Measurements from ENCODE around the gene PRKCH. TPM values are rescaled to one million over a fixed set of nuclear protein-coding genes. Genes with fewer than 3 reads are reported as not detected.

Gene PRKCH
- total RNA-seq, 1 experiment from 2014 or later, result 10.3 TPM

- TF ChIP-seq CBFB (CRISPR knock-in tag; IDR thresholded peaks at IDR 0.05; ENCODE audit: low read depth), result no peak
- no peak for TF ChIP-seq CREM (CRISPR knock-in tag; IDR thresholded peaks at IDR 0.05)
- TF ChIP-seq AFF4 (CRISPR knock-in tag; IDR thresholded peaks at IDR 0.05; ENCODE audit: borderline replicate concordance), result no peak
- TF ChIP-seq, protein P1, sequence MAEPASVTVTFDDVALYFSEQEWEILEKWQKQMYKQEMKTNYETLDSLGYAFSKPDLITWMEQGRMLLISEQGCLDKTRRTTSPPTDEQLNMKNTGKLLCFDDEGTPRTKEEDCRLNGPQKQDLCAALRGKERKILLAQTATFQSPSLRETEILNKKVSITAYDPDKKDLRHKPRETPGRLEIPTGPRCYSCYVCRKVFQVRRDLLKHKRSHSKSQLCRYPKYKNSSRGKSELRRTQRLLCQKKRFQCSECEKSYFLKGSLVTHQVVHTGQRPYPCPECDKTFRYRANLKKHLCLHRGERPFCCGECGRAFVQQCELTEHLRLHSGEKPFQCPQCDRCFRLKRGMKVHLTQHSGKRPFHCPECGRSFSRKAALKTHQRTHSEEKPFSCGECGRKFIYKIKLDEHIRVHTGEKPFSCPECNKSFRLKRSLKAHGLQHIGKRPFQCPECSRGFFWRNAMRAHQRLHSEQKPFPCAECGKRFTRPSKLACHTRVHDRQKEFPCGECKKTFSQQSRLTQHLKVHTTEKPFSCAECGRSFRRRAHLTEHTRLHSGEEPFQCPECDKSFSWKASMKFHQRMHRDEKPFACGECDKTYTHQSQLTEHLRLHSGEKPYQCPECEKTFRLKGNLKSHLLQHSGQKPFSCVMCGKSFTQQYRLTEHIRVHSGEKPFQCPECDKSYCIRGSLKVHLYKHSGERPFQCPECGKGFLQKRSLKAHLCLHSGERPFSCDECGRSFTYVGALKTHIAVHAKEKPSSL (CRISPR knock-in tag; conservative IDR thresholded peaks at IDR 0.05), result no peak
- TF ChIP-seq HMGA2 (CRISPR knock-in tag; IDR thresholded peaks at IDR 0.05), result no peak
- no peak for TF ChIP-seq FOXP1 (CRISPR knock-in tag; IDR thresholded peaks at IDR 0.05; ENCODE audit: borderline replicate concordance)
- no peak for TF ChIP-seq TEAD4 (CRISPR knock-in tag; IDR thresholded peaks at IDR 0.05)
- TF ChIP-seq MXD4 (CRISPR knock-in tag; IDR thresholded peaks at IDR 0.05; ENCODE audit: borderline replicate concordance), result no peak
- Mint-ChIP-seq H3K27me3 (ENCODE audit: low read depth) (no peaks in the 10 kb centered on the region), H3K27ac (no peak overlapping the region), H3K9me3 (no peaks in the 10 kb centered on the region), H3K4me3 (no peak overlapping the region), H3K36me3 (no peaks in the 10 kb centered on the region), H3K4me1 (peaks cover 12% of the 10 kb centered on the region)
- ATAC-seq (no peak), DNase-seq (ENCODE audit: low spot score) (no peak)
- POLR2A ChIA-PET, result no interaction called here
- CTCF ChIA-PET, result no interaction called here
Measured at GRCh38 chr14:61364243-61364642, 42.9 kb downstream of the PRKCH start.

- Mint-ChIP-seq H3K27ac (no peak overlapping the region), H3K4me1 (peaks cover 12% of the 10 kb centered on the region), H3K4me3 (no peak overlapping the region), H3K36me3 (no peaks in the 10 kb centered on the region), H3K27me3 (ENCODE audit: low read depth) (no peaks in the 10 kb centered on the region), H3K9me3 (no peaks in the 10 kb centered on the region)
- DNase-seq (ENCODE audit: low spot score) (no peak), ATAC-seq (no peak)
- ChIA-PET POLR2A (no interaction called here), CTCF (no interaction called here)
- TF ChIP-seq FOXP1 (CRISPR knock-in tag; IDR thresholded peaks at IDR 0.05; ENCODE audit: borderline replicate concordance), result no peak
- no peak for TF ChIP-seq ESRRA (CRISPR knock-in tag; IDR thresholded peaks at IDR 0.05; ENCODE audit: borderline replicate concordance)
- no peak for TF ChIP-seq ARID4B (CRISPR knock-in tag; IDR thresholded peaks at IDR 0.05; ENCODE audit: borderline replicate concordance)
- TF ChIP-seq ETV6 (CRISPR knock-in tag; IDR thresholded peaks at IDR 0.05), result no peak
- no peak for TF ChIP-seq SOX15 (CRISPR knock-in tag; IDR thresholded peaks at IDR 0.05)
- no peak for TF ChIP-seq OVOL2 (CRISPR knock-in tag; IDR thresholded peaks at IDR 0.05; ENCODE audit: borderline replicate concordance)
- no peak for TF ChIP-seq ZNF423 (CRISPR knock-in tag; IDR thresholded peaks at IDR 0.05)
- TF ChIP-seq SP1 (CRISPR knock-in tag; conservative IDR thresholded peaks at IDR 0.05), result no peak
- no peak for TF ChIP-seq GRHL2 (CRISPR knock-in tag; IDR thresholded peaks at IDR 0.05; ENCODE audit: insufficient replicate concordance, severe bottlenecking)
- no peak for TF ChIP-seq ZBTB21 (CRISPR knock-in tag; IDR thresholded peaks at IDR 0.05; ENCODE audit: borderline replicate concordance)
- TF ChIP-seq, protein P2, sequence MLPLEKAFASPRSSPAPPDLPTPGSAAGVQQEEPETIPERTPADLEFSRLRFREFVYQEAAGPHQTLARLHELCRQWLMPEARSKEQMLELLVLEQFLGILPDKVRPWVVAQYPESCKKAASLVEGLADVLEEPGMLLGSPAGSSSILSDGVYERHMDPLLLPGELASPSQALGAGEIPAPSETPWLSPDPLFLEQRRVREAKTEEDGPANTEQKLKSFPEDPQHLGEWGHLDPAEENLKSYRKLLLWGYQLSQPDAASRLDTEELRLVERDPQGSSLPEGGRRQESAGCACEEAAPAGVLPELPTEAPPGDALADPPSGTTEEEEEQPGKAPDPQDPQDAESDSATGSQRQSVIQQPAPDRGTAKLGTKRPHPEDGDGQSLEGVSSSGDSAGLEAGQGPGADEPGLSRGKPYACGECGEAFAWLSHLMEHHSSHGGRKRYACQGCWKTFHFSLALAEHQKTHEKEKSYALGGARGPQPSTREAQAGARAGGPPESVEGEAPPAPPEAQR (CRISPR knock-in tag; IDR thresholded peaks at IDR 0.05), result no peak
- no peak for TF ChIP-seq ZNF232 (CRISPR knock-in tag; IDR thresholded peaks at IDR 0.05)
- TF ChIP-seq, protein P3, sequence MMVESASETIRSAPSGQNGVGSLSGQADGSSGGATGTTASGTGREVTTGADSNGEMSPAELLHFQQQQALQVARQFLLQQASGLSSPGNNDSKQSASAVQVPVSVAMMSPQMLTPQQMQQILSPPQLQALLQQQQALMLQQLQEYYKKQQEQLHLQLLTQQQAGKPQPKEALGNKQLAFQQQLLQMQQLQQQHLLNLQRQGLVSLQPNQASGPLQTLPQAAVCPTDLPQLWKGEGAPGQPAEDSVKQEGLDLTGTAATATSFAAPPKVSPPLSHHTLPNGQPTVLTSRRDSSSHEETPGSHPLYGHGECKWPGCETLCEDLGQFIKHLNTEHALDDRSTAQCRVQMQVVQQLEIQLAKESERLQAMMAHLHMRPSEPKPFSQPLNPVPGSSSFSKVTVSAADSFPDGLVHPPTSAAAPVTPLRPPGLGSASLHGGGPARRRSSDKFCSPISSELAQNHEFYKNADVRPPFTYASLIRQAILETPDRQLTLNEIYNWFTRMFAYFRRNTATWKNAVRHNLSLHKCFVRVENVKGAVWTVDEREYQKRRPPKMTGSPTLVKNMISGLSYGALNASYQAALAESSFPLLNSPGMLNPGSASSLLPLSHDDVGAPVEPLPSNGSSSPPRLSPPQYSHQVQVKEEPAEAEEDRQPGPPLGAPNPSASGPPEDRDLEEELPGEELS (CRISPR knock-in tag; IDR thresholded peaks at IDR 0.05), result no peak
Measured at GRCh38 chr14:61365667-61366212, 44.4 kb downstream of the PRKCH start.

All from WTC11 (cell line).